Fibroblast of the aortic adventitia (primary cell): ENCODE results near the gene PAFAH1B1. TPM values are rescaled to one million over a fixed set of nuclear protein-coding genes. Genes with fewer than 3 reads are reported as not detected.
"Not testable (repeated sequence)": the region's sequence is repeated elsewhere in the genome, so short reads cannot be mapped to it uniquely, and the experiment has no call there.

Experiments used
- DNase-seq: peaks from one replicate; pipeline ENCODE4 v3.0.0-alpha.2; 2010; ENCODE audit warnings: low read depth
- H3K4me3 ChIP-seq: 2 replicates; pipeline ENCODE4 v1.5.1; 2011; ENCODE audit warnings: low read depth, mild to moderate bottlenecking, control low read depth, low read length, moderate library complexity
- total RNA-seq: library from RNA; depleted of rRNA; stranded (reverse); fragments of >200 nt; gene quantifications from 2 replicates; pipeline ENCODE4 v1.2.3, GENCODE V29; 2012; ENCODE audit warnings: low replicate concordance
- TF ChIP-seq, protein P1 (sequence below): IDR thresholded peaks from 2 replicates; pipeline ENCODE4 v1.5.1; 2011; ENCODE audit warnings: mild to moderate bottlenecking, low read length, control low read depth, inconsistent platforms; ENCODE audit not compliant: insufficient read depth

Gene PAFAH1B1
- total RNA-seq, 1 donor = 131 TPM

DNA sequence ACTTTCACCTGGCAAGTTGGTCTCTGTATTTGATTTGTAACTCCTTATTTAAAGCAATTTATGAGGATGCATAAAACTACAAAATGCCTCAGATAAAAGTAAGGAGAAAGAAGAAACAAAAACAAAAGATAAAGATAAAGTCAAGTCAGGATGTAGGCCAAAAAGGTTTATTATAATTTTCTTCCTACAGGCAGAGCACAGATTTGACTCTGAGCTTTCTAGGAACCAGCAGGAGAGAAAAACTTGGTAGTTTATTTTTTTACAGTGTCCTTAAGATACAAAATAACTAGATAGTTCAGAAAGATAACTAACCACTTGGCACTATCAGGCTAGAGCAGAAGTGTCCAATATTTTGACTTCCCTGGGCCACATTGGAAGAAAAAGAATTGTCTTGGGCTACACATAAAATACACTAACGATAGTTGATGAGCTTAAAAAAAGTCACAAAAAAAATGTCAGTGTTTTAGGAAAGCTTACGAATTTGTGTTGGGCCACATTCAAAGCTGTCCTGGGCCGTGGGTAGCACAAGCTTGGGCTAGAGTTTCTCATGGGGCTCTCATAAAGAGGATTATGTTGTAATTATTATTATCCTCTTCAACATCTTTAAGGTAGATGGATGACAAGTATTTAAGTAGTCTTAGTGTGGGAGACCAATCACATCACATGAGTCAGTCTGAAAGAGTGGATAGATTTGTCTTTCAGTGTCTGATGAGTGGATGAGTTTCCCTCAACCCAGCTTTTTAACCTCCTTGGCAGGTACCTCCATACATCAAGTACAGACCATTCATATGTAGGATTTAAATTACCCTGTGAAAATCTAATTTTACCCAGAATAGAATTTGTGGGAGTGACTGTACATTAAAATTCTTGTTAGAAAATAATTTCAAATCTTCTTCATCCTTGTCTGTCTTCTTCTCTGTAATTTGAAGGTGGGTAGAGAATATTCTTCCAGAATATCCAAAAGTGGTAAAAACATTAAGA lies 17.0 kb downstream of the PAFAH1B1 start:
- DNase-seq = no peak
- H3K4me3 ChIP-seq = no peak overlapping the region
- TF ChIP-seq, protein P1, sequence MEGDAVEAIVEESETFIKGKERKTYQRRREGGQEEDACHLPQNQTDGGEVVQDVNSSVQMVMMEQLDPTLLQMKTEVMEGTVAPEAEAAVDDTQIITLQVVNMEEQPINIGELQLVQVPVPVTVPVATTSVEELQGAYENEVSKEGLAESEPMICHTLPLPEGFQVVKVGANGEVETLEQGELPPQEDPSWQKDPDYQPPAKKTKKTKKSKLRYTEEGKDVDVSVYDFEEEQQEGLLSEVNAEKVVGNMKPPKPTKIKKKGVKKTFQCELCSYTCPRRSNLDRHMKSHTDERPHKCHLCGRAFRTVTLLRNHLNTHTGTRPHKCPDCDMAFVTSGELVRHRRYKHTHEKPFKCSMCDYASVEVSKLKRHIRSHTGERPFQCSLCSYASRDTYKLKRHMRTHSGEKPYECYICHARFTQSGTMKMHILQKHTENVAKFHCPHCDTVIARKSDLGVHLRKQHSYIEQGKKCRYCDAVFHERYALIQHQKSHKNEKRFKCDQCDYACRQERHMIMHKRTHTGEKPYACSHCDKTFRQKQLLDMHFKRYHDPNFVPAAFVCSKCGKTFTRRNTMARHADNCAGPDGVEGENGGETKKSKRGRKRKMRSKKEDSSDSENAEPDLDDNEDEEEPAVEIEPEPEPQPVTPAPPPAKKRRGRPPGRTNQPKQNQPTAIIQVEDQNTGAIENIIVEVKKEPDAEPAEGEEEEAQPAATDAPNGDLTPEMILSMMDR = no peak

DNA sequence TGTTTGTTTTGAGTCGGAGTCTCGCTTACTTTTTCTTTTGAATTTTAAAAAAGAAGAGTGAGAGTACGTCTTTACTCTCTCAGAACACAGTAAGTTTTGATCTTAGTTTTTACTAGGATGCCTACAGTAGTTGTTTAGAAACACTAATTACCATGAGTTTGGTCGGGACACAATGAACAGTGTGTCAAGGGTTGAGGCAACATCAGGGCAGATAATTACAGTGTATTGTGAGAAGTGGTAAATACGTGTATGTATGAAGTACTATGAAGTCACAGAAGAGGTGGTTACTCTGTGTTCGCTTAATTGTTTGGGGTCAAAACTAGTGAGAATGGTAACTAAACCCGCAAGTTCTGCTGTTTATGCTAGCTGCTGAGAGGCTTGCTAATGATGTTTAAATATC lies 18.2 kb downstream of the PAFAH1B1 start:
- TF ChIP-seq, protein P1 = no peak
- no peak for DNase-seq
- no peak overlapping the region for H3K4me3 ChIP-seq

DNA sequence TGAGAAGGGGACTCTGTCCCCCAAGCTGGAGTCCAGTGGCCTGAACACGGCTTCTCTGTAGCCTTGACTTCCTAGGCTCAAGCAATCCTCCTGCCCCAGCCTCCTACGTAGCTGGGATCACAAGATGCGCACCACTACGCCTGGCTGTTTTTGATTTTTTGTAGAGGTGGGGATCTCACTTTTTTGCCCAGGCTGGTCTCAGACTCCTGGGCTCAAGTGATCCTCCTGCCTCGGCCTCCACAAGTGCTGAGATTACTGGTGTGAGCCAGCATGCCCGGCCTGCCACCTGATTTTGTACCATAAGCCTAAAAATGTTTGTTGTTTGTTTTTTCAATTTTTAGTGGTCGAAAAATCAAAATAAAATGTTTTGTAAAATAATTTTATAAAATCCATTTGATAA lies 19.2 kb downstream of the PAFAH1B1 start:
- TF ChIP-seq, protein P1 = no peak
- no peak for DNase-seq
- no peak overlapping the region for H3K4me3 ChIP-seq

DNA sequence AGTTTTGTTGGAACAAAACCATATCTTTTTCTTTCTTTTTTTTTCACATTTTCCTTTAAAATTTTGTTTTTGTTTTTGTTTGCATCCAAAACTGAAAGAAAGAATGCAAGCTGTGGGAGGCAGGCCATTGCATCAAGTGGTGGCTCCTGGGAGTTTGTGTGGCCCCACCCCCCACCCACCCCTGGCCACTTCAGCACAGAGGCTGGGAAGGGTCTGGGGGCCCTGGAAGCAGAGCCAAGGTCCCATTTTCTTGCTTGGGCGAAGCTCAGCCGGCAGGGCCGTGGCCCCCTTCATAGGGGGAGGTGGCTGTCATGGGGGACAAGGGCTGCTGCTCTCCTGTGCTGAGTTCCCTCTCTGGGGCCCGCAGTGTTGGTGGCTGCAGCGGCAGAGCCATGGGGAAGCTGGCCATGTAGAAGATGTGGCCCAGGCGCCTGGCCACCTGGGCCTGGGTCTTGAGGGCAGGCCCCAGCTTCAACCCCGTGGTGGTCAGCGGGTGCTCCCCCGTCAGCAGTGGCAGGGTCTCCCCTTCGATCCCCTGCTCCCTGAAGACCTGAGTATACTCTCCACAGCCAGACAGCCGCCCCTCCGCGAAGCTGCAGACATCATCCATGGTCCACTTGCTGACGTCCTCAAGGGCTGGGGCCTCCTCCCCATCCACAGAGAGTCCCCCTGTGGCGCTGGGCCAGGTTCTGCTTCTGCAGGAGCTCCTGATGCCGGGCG lies 19.8 kb downstream of the PAFAH1B1 start:
- no peak overlapping the region for H3K4me3 ChIP-seq
- DNase-seq = no peak
- TF ChIP-seq, protein P1 = no peak

- no peak for DNase-seq
- no peak overlapping the region for H3K4me3 ChIP-seq
- TF ChIP-seq, protein P1 = no peak
Measured at GRCh38 chr17:2615882-2616281, 22.4 kb downstream of the PAFAH1B1 start.

GRCh38 chr17:2621241-2621640 lies 27.8 kb downstream of the PAFAH1B1 start:
- peak; percentile 30 for DNase-seq
- no peak overlapping the region for H3K4me3 ChIP-seq
- TF ChIP-seq, protein P1 = no peak

GRCh38 chr17:2621951-2622405 lies 28.5 kb downstream of the PAFAH1B1 start:
- not testable (repeated sequence) for DNase-seq, H3K4me3 ChIP-seq

- H3K4me3 ChIP-seq = not testable (repeated sequence)
Measured at GRCh38 chr17:2622721-2623301, 29.4 kb downstream of the PAFAH1B1 start.

More at GRCh38 chr17:2622721-2623301, 29.4 kb downstream of the PAFAH1B1 start:
- DNase-seq = not testable (repeated sequence)
